H9 (cell line): ENCODE measurements around the gene FADS2. TPM values are rescaled to one million over a fixed set of nuclear protein-coding genes. Genes with fewer than 3 reads are reported as not detected.

ENCODE experiments used
- DNase-seq: peaks from one replicate; pipeline ENCODE4 v3.0.0-alpha.2; 2017
- H2AFZ ChIP-seq: one replicate; pipeline ENCODE4 v1.6.1; 2013; ENCODE audit warnings: mild to moderate bottlenecking, low read length, control low read depth, moderate library complexity
- H2AK5ac ChIP-seq: 2 replicates; pipeline ENCODE4 v1.6.1; 2013; ENCODE audit warnings: low read length, control low read depth, mixed read lengths; ENCODE audit not compliant: insufficient read length
- H2BK120ac ChIP-seq: one replicate; pipeline ENCODE4 v1.6.1; 2013; ENCODE audit warnings: low read depth, mild to moderate bottlenecking, low read length, control low read depth, inconsistent platforms; ENCODE audit not compliant: poor library complexity, severe bottlenecking
- H2BK12ac ChIP-seq: 2 replicates; pipeline ENCODE4 v1.6.1; 2013; ENCODE audit warnings: low read length, control low read depth, mixed read lengths, low read depth; ENCODE audit not compliant: insufficient read length
- H2BK15ac ChIP-seq: 2 replicates; pipeline ENCODE4 v1.6.1; 2013; ENCODE audit warnings: low read depth, low read length, control low read depth
- H2BK20ac ChIP-seq: one replicate; pipeline ENCODE4 v1.6.1; 2013; ENCODE audit warnings: low read depth, mild to moderate bottlenecking, low read length, control low read depth, inconsistent platforms; ENCODE audit not compliant: poor library complexity, severe bottlenecking
- H2BK5ac ChIP-seq: 2 replicates; pipeline ENCODE4 v1.6.1; 2013; ENCODE audit warnings: low read length, control low read depth, mixed read lengths; ENCODE audit not compliant: insufficient read length
- H3K14ac ChIP-seq: 2 replicates; pipeline ENCODE4 v1.6.1; 2013; ENCODE audit warnings: low read length, control low read depth; ENCODE audit not compliant: insufficient read depth
- H3K18ac ChIP-seq: 2 replicates; pipeline ENCODE4 v1.6.1; 2013; ENCODE audit warnings: low read depth, mild to moderate bottlenecking, mixed read lengths, low read length, control low read depth; ENCODE audit not compliant: insufficient read length
- H3K23ac ChIP-seq: 2 replicates; pipeline ENCODE4 v1.6.1; 2013; ENCODE audit warnings: low read length, control low read depth, mixed read lengths, low read depth; ENCODE audit not compliant: insufficient read length
- H3K23me2 ChIP-seq: 2 replicates; pipeline ENCODE4 v1.6.1; 2013; ENCODE audit warnings: low read depth, mild to moderate bottlenecking, mixed read lengths, low read length, control low read depth; ENCODE audit not compliant: insufficient read length, poor library complexity, severe bottlenecking
- H3K27ac ChIP-seq: 2 replicates; pipeline ENCODE4 v1.5.1; 2013; ENCODE audit warnings: low read length, control low read depth, mixed read lengths, low read depth; ENCODE audit not compliant: insufficient read length
- H3K27me3 ChIP-seq: 2 replicates; pipeline ENCODE4 v1.6.1; 2013; ENCODE audit warnings: low read length, control low read depth, inconsistent platforms; ENCODE audit not compliant: insufficient read depth
- H3K4ac ChIP-seq: 2 replicates; pipeline ENCODE4 v1.6.1; 2013; ENCODE audit warnings: low read depth, mild to moderate bottlenecking, control low read depth, inconsistent platforms, low read length, moderate library complexity
- H3K4me1 ChIP-seq: 2 replicates; pipeline ENCODE4 v1.6.1; 2013; ENCODE audit warnings: low read length, control low read depth, inconsistent platforms; ENCODE audit not compliant: insufficient read depth
- H3K4me2 ChIP-seq: 2 replicates; pipeline ENCODE4 v1.6.1; 2013; ENCODE audit warnings: low read length, control low read depth, mixed read lengths; ENCODE audit not compliant: insufficient read length, insufficient read depth
- H3K56ac ChIP-seq: 2 replicates; pipeline ENCODE4 v1.6.1; 2013; ENCODE audit warnings: low read depth, mild to moderate bottlenecking, mixed read lengths, low read length, control low read depth; ENCODE audit not compliant: insufficient read length
- H3K79me1 ChIP-seq: 2 replicates; pipeline ENCODE4 v1.6.1; 2013; ENCODE audit warnings: low read depth, mild to moderate bottlenecking, moderate library complexity, low read length, control low read depth, inconsistent platforms; ENCODE audit not compliant: insufficient read depth, poor library complexity, severe bottlenecking
- H3K79me2 ChIP-seq: 2 replicates; pipeline ENCODE4 v1.6.1; 2013; ENCODE audit warnings: low read length, control low read depth, inconsistent platforms; ENCODE audit not compliant: insufficient read depth
- H3K9ac ChIP-seq: 2 replicates; pipeline ENCODE4 v1.6.1; 2013; ENCODE audit warnings: low read length, control low read depth, mixed read lengths; ENCODE audit not compliant: insufficient read length; ENCODE audit errors: extremely low read depth
- H3K9me3 ChIP-seq: one replicate; pipeline ENCODE4 v1.6.1; 2013; ENCODE audit warnings: low read depth, low read length, inconsistent platforms; ENCODE audit not compliant: control insufficient read depth
- H3T11ph ChIP-seq: one replicate; pipeline ENCODE4 v1.6.1; 2013; ENCODE audit warnings: mild to moderate bottlenecking, low read length, control low read depth, inconsistent platforms
- H4K20me1 ChIP-seq: one replicate; pipeline ENCODE4 v1.6.1; 2013; ENCODE audit not compliant: control insufficient read depth, insufficient read length, insufficient read depth
- H4K5ac ChIP-seq: 2 replicates; pipeline ENCODE4 v1.6.1; 2013; ENCODE audit warnings: low read depth, mild to moderate bottlenecking, mixed read lengths, low read length, control low read depth; ENCODE audit not compliant: insufficient read length
- H4K8ac ChIP-seq: replicated peaks from 2 replicates; pipeline ENCODE4 v1.6.1; 2013; ENCODE audit warnings: low read length, control low read depth, mixed read lengths, low read depth; ENCODE audit not compliant: insufficient read length
- H4K91ac ChIP-seq: 2 replicates; pipeline ENCODE4 v1.6.1; 2013; ENCODE audit warnings: low read depth, mild to moderate bottlenecking, moderate library complexity, mixed read lengths, low read length, control low read depth; ENCODE audit not compliant: insufficient read length
- H3K27ac Mint-ChIP-seq, 3 experiments: 2 replicates in 2 of 3; 3 replicates in 1 of 3; pipeline ENCODE4 v1.8.0; 2020 to 2021; ENCODE audit warnings: mixed read lengths in 3 of 3, mild to moderate bottlenecking in 1 of 3, moderate library complexity in 1 of 3
- H3K27me3 Mint-ChIP-seq: 2 replicates; pipeline ENCODE4 v1.8.0; 2021; ENCODE audit warnings: low read depth, mild to moderate bottlenecking, moderate library complexity, mixed read lengths
- H3K36me3 Mint-ChIP-seq, 3 experiments: 2 replicates in 2 of 3; 3 replicates in 1 of 3; pipeline ENCODE4 v1.8.0; 2020 to 2021; ENCODE audit warnings: low read depth in 3 of 3, mixed read lengths in 3 of 3; ENCODE audit not compliant: insufficient read depth in 1 of 3
- H3K4me1 Mint-ChIP-seq, 2 experiments: 2 replicates each; pipeline ENCODE4 v1.8.0; 2020; ENCODE audit warnings: mixed read lengths in 2 of 2
- H3K4me3 Mint-ChIP-seq, 2 experiments: 2 replicates in 1 of 2; 3 replicates in 1 of 2; pipeline ENCODE4 v1.8.0; 2020 to 2021; ENCODE audit warnings: mild to moderate bottlenecking in 2 of 2, mixed read lengths in 2 of 2, moderate library complexity in 1 of 2
- H3K9me3 Mint-ChIP-seq, 2 experiments: 2 replicates in 1 of 2; 3 replicates in 1 of 2; pipeline ENCODE4 v1.8.0; 2020; ENCODE audit warnings: mild to moderate bottlenecking in 2 of 2, mixed read lengths in 2 of 2, moderate library complexity in 1 of 2
- CTCF ChIP-seq: fragments of 200-600 bp; sonication (generic); conservative IDR thresholded peaks from 3 replicates; pipeline ENCODE4 v1.8.0; 2021; ENCODE audit warnings: antibody characterized with exemption, mild to moderate bottlenecking
- WGBS: extraction: QIAGEN DNeasy Blood & Tissue Kit; methylation state at CpG from one replicate; pipeline ENCODE4 v1.1.7; 2013; ENCODE audit warnings: missing lambda C conversion rate, low lambda C conversion rate, mixed read lengths; ENCODE audit not compliant: insufficient read length; ENCODE audit errors: extremely low coverage; 5-methylcytosine and 5-hydroxymethylcytosine counted together
- total RNA-seq: library from RNA; stranded (reverse); gene quantifications from 2 replicates; pipeline ENCODE4 v1.2.1, GENCODE V29; 2021

FADS2 gene
- total RNA-seq, 1 experiment from 2014 or later, result 322 TPM

- H4K5ac ChIP-seq, result no peak overlapping the region
- H2AFZ ChIP-seq, result no peak overlapping the region
- no peak overlapping the region for H4K91ac ChIP-seq
- Mint-ChIP-seq H3K27me3 (peaks cover 28% of the 10 kb centered on the region), H3K9me3 (no peaks in the 10 kb centered on the region), H3K27ac (peak overlapping the region in 1 of 3 experiments; percentile 11; a peak in 1 of 7 replicates), H3K4me3 (no peak overlapping the region), H3K36me3 (no peaks in the 10 kb centered on the region), H3K4me1 (peaks cover 7 to 26% of the 10 kb centered on the region in 2 experiments)
- no peaks in the 10 kb centered on the region for H3K79me2 ChIP-seq
- H3K79me1 ChIP-seq, result no peaks in the 10 kb centered on the region
- H3K14ac ChIP-seq, result no peak overlapping the region
- no peaks in the 10 kb centered on the region for H3K9me3 ChIP-seq
- H2BK12ac ChIP-seq, result no peak overlapping the region
- no peak overlapping the region for H3K9ac ChIP-seq
- H3K27me3 ChIP-seq, result no peaks in the 10 kb centered on the region; the same call in 1 of the 2 replicates
- H4K20me1 ChIP-seq, result no peaks in the 10 kb centered on the region
- H3K23me2 ChIP-seq, result peaks cover 3% of the 10 kb centered on the region
- H3K18ac ChIP-seq, result no peak overlapping the region
- no CpG with 5 or more reads among the region's 6 CpGs for WGBS
- TF ChIP-seq CTCF, result no peak
- no peak overlapping the region for H2BK5ac ChIP-seq
- H2AK5ac ChIP-seq, result no peak overlapping the region
- no peak overlapping the region for H3K4me2 ChIP-seq
- no peak overlapping the region for H4K8ac ChIP-seq
- H2BK15ac ChIP-seq, result no peak overlapping the region
- no peak overlapping the region for H3K23ac ChIP-seq
- no peak overlapping the region for H3K56ac ChIP-seq
- H2BK20ac ChIP-seq, result no peak overlapping the region
- H3K27ac ChIP-seq, result no peak overlapping the region
- H3K4me1 ChIP-seq, result no peaks in the 10 kb centered on the region; the same call in 1 of the 2 replicates
- H3T11ph ChIP-seq, result no peak overlapping the region
- H2BK120ac ChIP-seq, result no peak overlapping the region
- DNase-seq, result no peak
- no peak overlapping the region for H3K4ac ChIP-seq
Observed at GRCh38 chr11:61912530-61912898, 84.4 kb downstream of the FADS2 start.
